SK-N-DZ (cell line): ENCODE data around the gene TMEM218.

ENCODE experiments used
- DNase-seq: peaks from one replicate; pipeline ENCODE4 v3.0.0-alpha.2; 2015; ENCODE audit warnings: low spot score

The TMEM218 gene

DNA sequence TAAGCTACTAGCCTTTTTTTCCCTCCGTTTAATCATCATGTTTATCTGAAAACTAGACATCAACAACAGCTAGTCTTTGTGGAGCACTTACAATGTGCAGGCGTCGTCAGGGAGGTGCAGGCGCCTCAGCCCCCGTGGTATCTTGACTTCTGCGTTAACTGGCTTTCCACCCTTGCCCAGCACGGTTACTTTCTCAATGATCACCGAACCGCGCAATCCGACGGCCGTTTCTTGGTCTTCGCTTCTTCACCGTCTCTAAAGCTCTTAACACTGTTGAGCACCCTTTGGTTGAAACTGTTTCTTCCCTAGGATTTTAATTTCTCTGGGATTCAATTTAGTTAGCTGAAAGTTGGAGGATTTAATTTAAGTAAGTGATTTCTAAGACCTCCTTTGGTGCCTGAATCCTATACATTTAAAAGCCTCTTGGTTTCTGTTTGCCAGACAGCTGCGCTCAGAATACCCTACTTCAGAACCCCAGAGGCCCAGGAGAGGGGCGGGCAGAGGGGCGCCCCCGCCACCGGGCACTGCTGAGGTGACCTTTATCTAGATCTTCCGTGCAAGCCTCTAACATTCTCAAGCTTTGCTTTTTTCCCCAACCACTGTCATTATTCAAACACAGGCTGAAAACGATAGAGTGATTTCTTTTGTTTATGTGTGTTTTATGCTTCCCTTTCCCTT lies 18.0 kb upstream of the TMEM218 start:
- DNase-seq, result no peak

DNA sequence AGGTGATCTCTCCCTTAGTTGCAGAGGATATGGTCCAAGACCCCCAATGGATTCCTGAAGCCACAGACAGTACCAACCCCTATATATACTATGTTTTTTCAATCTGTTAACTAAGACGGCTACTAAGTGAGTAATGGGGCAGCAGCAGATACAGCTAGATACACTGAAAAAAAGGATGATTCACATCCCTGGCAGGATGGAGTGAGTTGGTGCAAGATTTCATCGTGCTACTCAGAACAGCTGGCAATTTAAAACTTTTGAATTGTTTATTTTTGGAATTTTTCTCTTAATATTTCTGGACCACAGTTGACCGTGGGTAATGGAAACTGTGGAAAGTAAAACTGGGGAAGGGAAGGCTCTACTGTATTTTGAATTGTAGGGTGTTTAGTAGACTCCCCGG lies 17.0 kb upstream of the TMEM218 start:
- no peak for DNase-seq

DNA sequence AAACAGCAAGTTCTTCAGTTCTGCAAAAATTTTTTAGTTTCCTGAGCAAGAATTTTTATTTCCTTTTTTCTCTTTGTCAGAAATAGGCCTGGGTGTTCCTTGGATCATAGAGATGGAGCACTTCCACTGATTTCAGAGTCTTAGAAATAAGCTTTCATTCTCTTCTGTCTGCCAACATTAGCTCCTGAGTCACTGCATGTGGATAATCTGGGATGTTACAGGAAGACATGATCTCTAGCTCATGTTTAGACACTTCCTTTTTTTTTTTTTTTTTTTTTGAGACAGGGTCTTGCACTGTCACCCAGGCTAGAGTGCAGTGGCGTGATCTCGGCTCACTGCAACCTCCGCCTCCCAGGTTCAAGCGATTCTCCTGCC lies 13.2 kb upstream of the TMEM218 start:
- no peak for DNase-seq

DNA sequence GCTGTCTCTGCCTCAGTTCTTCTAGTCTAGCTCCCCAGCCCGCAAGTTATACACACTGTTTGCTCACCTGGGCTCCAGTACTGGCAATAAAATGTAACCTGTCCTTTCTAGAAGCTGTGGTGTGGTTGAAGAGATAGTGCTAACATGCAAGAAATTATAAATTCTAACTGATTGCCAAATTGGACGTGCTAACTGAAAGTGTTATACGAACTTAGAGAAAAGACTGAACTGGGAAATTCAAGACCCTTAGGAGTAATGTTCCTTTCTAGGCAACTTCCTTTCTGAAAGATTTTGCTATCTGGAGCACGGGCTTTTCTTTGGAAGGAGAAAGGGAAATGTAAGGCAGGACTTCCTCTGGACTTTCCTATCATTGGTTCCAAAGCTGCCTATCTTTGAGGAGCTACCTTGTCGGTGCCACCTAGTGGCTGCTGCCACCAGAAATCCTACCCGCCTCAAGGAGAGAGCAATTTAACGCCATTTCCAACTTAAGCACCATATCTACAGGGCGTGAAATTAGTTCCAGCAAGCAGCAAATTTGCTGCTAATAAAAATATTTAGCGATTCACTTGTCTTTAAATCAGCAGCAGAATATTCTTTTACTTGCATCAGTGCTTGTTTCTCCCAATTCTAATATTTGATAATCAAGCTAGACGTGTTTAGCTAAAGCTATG lies 12.7 kb upstream of the TMEM218 start:
- DNase-seq, result peak; percentile 35

DNA sequence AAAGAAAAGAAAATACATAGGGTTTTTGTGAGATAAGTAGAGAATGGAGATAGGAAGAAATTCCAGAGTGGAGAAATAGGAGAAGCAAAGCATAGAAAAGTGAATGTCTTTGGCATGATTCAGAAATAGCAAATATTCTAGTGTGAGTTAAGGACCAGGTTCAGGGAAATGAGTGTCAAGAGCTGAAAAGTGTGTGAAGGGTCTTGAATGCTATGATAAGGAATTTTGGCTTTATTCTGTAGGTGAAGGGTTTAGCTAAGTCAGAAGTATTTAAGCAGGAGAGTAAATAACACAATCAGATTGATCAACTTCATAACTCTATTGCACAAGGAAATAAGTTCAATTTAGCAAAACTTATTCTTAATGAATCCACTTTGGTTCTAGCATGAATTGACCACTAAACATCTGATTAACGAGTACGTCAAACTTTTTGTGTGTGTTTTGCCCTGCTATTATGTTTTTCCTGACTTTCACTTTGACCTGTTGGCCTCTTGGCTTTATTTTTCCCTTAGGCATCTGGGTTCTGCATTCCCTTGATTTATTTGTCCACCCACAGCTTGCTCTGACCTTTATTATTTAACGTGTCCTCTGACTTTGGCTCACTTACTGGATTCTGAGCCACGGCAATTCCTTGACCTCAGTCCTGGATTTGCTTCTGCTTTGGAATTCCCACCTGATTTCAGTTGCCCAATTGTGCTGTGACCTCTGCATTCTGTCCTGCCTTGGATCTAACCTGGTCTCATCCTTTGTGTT lies 11.9 kb upstream of the TMEM218 start:
- DNase-seq, result no peak

DNA sequence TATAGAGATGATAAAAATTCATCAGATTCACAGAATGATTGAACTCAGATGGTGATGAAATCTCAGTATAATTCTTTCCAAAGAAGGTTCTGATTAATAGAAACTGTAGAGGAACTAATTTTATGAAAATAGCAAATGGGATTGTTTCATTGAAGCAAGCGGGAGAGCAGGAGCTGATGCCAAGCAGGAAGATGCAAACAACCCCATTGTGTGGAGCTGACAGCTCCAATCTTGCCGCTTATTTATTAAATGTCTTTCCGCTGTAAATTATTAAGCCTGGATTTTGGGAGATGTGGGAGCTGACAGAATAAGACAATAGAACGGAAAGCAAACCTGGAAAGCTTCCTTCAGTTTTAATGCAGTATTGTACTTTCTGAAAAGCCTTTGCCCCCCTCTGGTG lies 6.0 kb upstream of the TMEM218 start:
- no peak for DNase-seq

DNA sequence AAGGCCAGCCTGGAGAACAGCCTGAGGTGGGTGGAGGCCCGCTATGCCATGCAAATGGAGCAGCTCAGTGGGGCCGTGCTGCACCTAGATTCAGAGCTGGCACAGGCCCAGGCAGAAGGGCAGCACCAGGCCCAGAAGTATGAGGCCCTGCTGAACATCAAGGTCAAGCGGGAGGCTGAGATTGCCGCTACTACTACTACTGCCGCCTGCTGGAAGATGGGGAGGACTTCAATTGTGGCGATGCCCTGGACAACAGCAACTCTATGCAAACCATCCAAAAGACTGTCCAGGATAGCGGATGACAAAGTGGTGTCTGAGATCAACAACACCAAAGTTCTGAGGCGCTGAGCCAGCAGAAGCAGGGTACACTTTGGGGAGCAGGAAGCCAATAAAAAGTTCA lies 3.1 kb upstream of the TMEM218 start:
- no peak for DNase-seq

DNA sequence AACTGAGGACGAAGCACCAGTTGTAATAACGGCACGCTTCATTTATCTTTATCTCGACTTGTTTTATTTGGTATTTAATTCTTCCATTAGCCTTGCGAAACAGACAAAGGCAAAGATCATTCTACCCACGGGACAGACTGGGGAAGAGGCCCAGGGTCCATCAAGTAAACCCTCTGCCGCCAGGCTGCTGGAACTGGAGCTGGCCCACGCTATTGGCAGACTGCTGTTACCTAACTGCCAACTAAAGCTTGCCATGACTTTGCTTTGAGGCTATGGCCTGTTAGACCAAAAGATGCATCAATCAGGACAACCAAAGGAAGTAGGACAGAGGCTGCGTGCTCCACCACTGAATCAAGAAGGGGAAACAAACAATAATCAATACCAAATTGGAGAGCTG lies 780 bp upstream of the TMEM218 start:
- no peak for DNase-seq

DNA sequence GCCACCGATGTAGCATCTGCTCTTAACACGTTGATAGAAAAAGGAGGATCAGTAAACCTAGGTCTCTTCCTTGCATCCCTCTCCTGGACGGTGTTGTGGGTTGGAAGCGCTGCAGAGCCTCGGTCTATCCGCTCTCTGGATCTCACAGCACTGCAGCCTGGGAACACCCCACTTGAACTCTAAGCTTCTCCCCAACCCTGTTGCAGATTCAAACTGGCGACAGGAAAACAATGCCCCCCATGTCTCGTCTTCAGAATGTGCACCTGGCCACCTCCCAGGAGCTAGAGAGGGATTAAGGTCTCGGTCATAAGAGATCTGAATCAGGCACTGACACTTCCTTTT lies 454 bp downstream of the TMEM218 start:
- no peak for DNase-seq

DNA sequence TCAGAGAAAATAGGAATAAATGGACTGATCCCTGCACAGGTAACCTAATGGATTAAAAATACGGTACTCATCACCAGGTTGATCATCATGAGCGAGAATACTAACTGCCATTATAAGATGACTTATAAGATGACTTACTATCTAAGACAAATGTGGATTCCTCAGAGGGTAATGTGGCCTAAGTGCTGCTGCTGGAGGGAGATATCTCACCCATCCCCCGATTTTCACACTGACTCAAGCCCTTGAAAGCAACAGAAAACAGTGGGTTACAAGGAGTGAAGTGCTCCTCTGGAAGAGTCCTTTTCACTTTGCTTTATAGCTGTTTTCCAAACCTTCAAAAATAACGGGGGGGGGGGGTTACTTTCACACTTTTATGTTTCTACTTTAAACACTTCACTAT lies 920 bp downstream of the TMEM218 start:
- no peak for DNase-seq

DNA sequence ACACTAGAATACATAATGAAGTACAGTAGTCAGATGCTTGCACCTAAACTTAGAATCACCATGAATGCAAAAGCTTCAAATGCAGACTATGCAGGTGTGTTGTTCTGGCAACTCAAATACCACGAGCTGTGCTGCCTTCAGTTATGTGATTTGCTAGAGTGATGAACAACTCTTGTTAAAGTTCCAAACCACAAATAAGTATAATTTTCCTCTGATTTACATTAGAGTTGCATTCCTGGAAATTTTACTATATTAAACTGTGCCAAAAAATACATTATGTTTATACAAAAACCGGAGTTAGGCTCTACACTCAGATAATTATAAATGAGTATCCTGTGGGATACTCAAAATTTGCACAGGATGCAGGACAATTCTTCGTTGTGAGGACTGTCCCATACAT lies 3.0 kb downstream of the TMEM218 start:
- DNase-seq, result no peak

DNA sequence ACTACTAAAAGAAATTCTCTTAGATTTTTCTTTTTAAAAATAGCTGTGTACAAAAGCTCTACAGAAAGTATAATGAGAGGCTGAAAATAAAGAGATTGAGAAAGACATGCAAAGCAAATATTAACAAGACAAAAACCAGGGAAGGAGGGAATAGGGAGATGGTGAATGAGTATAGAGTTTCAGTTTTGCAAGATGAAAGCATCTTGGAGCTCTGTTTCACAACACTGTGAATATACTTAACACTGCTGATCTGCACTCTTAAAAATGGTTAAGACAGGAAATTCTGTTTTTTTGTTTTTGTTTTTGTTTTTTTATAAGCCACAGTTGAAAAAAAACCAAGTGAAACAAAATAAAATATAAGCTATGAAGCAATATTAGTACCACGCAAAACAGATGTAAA lies 5.5 kb downstream of the TMEM218 start:
- no peak for DNase-seq

DNA sequence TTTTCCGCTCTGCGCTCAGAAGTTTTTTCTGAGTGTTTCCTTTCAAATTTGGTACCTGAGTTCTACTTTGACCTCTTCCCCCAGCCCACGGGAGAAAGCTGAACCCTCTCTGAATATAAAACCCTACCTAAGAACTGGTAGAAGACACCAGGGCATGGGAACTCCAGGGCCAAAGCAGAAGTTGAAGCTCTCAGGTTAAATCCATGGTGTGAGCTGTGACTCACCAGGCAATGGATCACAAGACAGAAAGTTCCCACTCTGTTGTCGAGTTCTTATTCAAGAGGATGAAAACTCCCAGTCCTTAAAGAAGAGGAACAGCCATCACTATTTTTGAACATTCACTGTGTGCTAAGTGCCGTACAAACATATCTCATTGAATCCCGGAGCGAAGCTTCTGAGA lies 8.9 kb downstream of the TMEM218 start:
- no peak for DNase-seq

DNA sequence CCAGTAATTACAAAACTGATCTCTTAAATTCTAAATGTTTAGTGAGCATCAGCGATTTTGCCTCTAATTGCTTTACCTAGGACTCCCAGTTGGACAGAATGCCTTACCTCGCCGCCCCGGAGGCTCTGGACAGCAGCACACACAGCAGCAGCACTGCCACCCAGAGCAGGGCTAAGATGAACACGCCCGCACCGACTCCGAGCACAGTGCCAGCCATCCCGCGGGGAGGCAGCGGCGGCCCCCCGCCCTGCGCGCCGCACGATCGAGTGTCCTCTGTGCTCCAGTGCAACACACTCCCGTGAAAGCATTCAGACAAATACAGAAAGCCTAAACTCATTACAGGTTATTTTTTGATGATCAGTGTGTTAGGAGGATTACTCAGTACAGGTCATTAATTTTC lies 9.4 kb downstream of the TMEM218 start:
- DNase-seq, result no peak

DNA sequence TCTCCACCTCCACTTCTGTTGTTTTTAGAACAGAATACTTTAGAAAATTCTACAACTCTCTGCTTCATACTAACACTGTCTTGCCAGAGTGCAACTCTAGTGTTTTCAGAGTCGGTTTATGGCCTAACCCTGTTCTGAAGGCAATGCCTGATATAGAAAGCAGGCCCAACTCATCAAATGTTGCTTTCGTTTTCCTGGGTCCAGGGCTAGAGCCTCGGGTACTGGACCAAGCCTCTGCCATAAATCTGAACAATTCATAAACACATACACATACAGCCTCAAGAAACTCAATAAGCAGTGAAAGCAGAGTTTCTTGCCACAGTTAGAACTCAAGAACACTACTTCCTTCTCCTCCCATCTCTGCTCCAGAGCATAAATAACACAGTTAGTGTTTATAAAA lies 9.8 kb downstream of the TMEM218 start:
- DNase-seq, result no peak

DNA sequence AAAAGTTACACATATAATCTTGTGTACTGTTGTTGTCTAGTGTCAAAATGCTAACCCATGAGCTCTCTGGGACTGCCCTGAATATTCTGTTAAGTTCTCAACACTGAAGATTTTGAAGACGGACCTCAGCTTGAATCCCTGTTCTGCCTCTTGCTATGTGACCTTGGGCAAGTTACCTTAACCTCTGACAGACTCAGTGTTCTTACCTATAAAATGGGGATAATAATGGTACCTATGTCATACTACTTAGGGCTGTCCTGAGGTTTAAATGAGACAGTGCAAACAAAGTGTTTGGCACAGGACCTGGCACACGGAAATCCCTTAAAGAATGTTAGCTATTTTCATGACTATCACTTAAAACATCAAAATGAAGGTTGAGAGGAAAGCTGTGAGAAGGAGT lies 11.3 kb downstream of the TMEM218 start:
- no peak for DNase-seq

DNA sequence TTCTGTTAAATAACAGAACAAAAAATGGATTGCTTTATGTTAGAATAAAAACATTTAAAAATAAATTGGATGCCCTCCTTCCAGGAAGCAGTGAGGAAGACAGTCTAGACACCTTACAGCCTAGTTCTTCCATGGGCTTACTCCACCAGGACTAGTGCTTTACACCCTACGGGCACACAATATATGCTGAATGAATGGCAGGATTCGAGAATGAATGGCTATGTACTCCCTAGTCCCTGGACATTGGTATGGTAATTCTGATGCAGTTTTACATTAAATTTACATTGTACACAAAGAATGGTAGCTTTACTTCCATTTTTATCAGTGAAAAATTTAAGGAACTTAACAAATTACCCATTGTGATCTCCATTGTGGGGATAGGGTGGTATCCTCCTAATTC lies 16.7 kb downstream of the TMEM218 start:
- no peak for DNase-seq

DNA sequence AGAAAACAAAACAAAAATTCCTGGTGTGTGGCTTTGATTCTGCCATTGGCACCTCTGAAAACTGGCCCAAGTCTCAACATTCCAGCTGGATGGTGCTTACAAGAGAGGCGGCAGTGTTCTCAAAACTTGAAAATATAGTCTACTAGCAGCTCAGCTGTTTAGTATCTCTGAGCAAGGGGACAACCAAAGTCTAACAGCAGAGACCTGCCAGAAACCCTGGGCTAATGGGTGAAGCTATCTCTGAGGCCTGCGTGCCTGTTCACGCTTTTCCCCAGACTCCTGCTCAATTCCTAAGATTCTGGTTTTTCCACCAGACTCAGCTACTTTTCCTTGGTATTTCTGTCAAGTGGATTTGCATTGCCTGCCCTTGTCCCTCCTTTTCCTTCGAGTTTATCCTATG lies 17.9 kb downstream of the TMEM218 start:
- DNase-seq, result no peak

DNA sequence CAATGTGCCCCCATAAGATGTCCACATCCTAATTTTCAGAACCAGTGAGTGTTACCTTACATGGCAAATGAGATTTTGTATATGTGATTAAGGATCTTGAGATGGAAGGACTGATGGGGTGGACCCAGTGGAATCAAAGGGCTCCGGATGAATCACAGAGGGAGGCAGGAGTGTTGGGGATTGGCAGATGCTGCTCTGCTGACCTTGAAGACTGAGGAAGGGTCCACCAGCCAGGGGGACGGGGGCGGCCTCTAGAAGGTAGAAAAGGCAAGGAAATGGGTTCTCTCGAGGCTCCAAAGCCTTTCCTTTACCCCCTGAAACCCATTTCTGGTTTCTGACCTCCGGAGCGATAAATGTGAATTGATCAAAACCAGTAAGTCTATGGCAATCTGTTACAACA lies 18.8 kb downstream of the TMEM218 start:
- DNase-seq, result no peak

DNA sequence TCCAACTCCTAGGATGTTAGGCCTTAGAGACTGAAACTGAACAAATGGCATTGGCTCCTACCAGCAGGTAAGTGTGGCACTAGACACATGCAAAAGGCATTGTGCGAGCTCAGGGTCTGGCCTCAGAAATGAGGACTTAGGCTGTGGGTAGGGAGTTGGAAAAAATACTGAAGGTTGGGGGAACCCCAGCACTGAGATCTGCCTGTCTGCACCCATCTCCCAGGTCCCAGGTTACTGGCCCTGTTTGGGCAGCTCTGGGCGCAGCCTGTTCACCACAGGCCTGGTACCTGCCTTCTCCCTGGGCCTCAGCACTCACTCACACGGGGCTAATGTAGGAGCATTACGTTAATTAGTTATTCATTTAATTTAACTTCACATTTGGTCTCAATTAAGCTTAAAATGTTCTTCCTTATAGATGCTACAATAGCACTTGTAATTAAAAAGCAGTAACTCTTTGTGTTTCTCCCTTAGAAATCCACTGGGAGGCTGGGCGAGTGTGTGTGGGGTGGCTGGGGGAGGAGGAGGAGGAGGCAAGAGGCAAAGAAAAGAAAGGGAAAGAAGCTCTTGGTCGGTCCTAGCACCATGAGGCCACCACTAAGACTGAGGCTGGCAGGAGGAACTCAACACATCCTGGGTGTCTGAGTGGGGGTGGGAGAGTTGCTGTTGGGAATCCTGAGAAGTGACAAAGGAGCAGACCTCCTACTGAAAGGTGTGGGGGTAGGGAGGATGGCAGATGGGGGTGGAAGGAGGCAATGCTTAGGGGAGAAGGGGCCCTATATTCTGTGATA lies 19.4 kb downstream of the TMEM218 start:
- DNase-seq, result no peak

DNA sequence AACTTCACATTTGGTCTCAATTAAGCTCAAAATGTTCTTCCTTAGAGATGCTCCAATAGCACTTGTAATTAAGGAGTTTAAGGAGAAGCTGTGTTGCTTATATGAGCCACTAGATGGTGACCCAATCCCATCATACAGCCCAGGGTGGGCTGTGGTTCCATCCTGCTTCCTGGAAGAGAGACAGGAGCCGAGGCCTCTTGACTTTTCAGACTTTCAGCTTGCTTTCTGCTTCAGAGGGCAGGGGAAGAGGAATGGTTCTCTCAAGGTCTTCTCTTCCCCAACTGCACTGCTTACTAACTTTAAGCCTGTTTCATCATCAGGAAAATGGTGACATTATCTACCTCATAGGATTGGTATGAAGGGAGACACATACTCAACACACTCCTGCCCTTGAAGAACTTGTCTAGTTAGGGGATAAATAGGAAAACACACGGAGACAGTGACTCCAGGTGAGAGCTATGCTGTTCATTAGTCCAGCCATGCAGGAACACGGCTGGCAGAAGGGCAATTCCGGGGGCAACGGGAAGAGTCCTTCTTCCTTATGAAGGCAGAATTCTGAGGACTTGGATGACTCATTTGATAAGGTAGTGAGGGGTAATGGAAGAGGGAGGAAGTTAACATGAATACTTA lies 20.1 kb downstream of the TMEM218 start:
- DNase-seq, result peak; percentile 35

DNA sequence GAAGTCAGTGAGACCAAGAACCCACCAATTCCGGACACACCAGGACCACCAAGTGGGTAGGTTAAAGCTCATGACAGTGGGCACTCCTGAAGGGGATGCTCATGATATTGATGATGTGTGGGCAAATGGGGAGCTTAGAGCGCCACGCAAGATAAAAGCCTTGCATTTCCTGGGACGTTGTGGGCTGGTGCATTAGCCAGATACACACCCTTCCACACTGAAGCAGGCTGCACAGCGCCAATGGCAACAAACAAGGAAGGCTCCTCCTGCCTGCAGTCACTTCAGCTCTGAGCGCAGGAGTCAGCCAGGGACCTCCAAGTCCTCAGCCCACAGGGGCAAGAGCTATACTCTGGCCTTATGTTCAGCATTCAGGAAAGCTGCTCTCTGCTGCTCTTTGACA lies 20.6 kb downstream of the TMEM218 start:
- DNase-seq, result no peak
